ENCODE results near the gene DROSHA. TPM values are rescaled to one million over a fixed set of nuclear protein-coding genes. Genes with fewer than 3 reads are reported as not detected.

DROSHA gene
- polyA plus RNA-seq, 3 donors: 2.2 to 12.6 (median 7.6) TPM

DNA sequence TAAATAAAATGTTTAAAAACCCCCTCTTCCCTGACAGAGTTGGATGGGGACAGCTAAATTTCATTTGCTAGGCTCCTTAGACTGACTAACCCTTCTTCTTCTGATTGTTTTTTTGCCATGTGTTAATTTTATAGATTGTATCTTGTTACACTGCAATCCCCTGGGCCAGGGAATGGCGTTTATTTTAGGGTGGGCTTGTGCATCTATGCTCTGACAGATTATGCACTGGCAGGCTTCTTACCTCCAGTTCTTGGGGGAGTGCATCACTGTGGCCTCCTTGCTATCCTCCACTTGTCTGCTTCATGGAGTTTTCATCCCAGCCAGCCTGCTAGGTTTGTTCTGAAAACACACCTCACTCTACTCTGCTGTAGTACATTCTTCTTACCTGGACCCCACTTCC, 159.8 kb downstream of the DROSHA start:
- H2AFZ ChIP-seq (ENCODE audit: insufficient read depth, low read depth, low read length, poor library complexity, severe bottlenecking): no peak overlapping the region
- TF ChIP-seq, protein P1, sequence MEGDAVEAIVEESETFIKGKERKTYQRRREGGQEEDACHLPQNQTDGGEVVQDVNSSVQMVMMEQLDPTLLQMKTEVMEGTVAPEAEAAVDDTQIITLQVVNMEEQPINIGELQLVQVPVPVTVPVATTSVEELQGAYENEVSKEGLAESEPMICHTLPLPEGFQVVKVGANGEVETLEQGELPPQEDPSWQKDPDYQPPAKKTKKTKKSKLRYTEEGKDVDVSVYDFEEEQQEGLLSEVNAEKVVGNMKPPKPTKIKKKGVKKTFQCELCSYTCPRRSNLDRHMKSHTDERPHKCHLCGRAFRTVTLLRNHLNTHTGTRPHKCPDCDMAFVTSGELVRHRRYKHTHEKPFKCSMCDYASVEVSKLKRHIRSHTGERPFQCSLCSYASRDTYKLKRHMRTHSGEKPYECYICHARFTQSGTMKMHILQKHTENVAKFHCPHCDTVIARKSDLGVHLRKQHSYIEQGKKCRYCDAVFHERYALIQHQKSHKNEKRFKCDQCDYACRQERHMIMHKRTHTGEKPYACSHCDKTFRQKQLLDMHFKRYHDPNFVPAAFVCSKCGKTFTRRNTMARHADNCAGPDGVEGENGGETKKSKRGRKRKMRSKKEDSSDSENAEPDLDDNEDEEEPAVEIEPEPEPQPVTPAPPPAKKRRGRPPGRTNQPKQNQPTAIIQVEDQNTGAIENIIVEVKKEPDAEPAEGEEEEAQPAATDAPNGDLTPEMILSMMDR (IDR thresholded peaks at IDR 0.05): no peak
- Mint-ChIP-seq H3K4me3 (no peak overlapping the region), H3K36me3 (no peaks in the 10 kb centered on the region), H3K4me1 (no peaks in the 10 kb centered on the region), H3K27ac (no peak overlapping the region), H3K27me3 (ENCODE audit: low read depth in 3 of 3) (peaks cover 2 to 10% (median 3%) of the 10 kb centered on the region in 3 donors), H3K9me3 (peaks cover 0 to 10% (median 4%) of the 10 kb centered on the region in 7 donors)
- H3K4me1 ChIP-seq (ENCODE audit: control insufficient read depth in 1 of 2, insufficient read depth in 2 of 2, low read length in 2 of 2): no peaks in the 10 kb centered on the region
- intact Hi-C loops (cut with micrococcal nuclease): no loop called here
- H3K9ac ChIP-seq (ENCODE audit: insufficient read depth, low read length, poor library complexity, severe bottlenecking): no peak overlapping the region
- no peaks in the 10 kb centered on the region for H3K36me3 ChIP-seq (replicated peaks in 1 of 2; ENCODE audit: control insufficient read depth in 1 of 2, insufficient read depth in 2 of 2, low read length in 2 of 2)
- H3K4me3 ChIP-seq (replicated peaks in 1 of 3; ENCODE audit: low read depth in 2 of 3, low read length in 3 of 3): no peak overlapping the region
- H3K4me2 ChIP-seq (replicated peaks; ENCODE audit: extremely low read depth, low read length, poor library complexity, severe bottlenecking): no peak overlapping the region
- H3K27ac ChIP-seq (ENCODE audit: low read depth in 1 of 2, low read length in 2 of 2): no peak overlapping the region
- WGBS (ENCODE audit: insufficient coverage): 89% methylated on average over 1 of the region's 1 CpG
- H3K9me3 ChIP-seq (replicated peaks in 1 of 2; ENCODE audit: control insufficient read depth in 1 of 2, insufficient read depth in 1 of 2, low read length in 2 of 2): no peaks in the 10 kb centered on the region
- H3K27me3 ChIP-seq (ENCODE audit: control insufficient read depth in 2 of 2, insufficient read depth in 2 of 2, low read length in 2 of 2): no peaks in the 10 kb centered on the region
- H3K79me2 ChIP-seq (ENCODE audit: insufficient read depth, low read length): no peaks in the 10 kb centered on the region
- no peak for DNase-seq
- H4K20me1 ChIP-seq (ENCODE audit: insufficient read depth, low read length): no peaks in the 10 kb centered on the region

DNA sequence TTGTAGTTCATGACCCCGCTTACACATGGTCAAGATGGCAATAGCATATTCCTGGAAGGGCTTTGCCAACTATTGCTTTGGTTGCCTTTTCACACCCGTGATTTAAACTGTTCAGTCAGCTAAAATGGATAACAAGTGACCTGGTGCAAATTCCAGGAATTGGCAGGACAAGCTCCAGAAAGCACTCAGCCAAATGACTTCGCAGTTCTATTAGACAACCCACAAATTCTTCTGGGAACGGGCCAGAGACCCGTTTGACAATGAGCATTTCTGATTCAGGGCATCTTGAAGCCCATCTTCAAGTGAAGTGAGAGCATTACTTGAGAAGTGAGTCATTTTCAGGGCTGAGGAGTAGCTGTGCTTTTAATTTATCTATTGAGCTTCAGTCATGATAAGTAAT, 165.0 kb downstream of the DROSHA start:
- no peak for DNase-seq
- Histone ChIP-seq H4K20me1 (ENCODE audit: insufficient read depth, low read length) (no peaks in the 10 kb centered on the region), H3K4me1 (ENCODE audit: control insufficient read depth in 1 of 2, insufficient read depth in 2 of 2, low read length in 2 of 2) (no peaks in the 10 kb centered on the region), H3K9me3 (replicated peaks in 1 of 2; ENCODE audit: control insufficient read depth in 1 of 2, insufficient read depth in 1 of 2, low read length in 2 of 2) (no peaks in the 10 kb centered on the region), H3K79me2 (ENCODE audit: insufficient read depth, low read length) (no peaks in the 10 kb centered on the region), H2AFZ (ENCODE audit: insufficient read depth, low read depth, low read length, poor library complexity, severe bottlenecking) (no peak overlapping the region), H3K4me3 (replicated peaks in 1 of 3; ENCODE audit: low read depth in 2 of 3, low read length in 3 of 3) (no peak overlapping the region), H3K27me3 (ENCODE audit: control insufficient read depth in 2 of 2, insufficient read depth in 2 of 2, low read length in 2 of 2) (no peaks in the 10 kb centered on the region), H3K36me3 (replicated peaks in 1 of 2; ENCODE audit: control insufficient read depth in 1 of 2, insufficient read depth in 2 of 2, low read length in 2 of 2) (no peaks in the 10 kb centered on the region), H3K9ac (ENCODE audit: insufficient read depth, low read length, poor library complexity, severe bottlenecking) (no peak overlapping the region), H3K4me2 (replicated peaks; ENCODE audit: extremely low read depth, low read length, poor library complexity, severe bottlenecking) (no peak overlapping the region), H3K27ac (ENCODE audit: low read depth in 1 of 2, low read length in 2 of 2) (no peak overlapping the region)
- Mint-ChIP-seq H3K36me3 (no peaks in the 10 kb centered on the region), H3K4me1 (no peaks in the 10 kb centered on the region), H3K9me3 (peaks cover 3 to 10% (median 7%) of the 10 kb centered on the region in 7 donors), H3K4me3 (no peak overlapping the region), H3K27ac (no peak overlapping the region), H3K27me3 (ENCODE audit: low read depth in 3 of 3) (peaks cover 1 to 7% (median 2%) of the 10 kb centered on the region in 3 donors)
- 100% methylated on average over 3 of the region's 5 CpGs for WGBS (ENCODE audit: insufficient coverage)
- intact Hi-C loops (cut with micrococcal nuclease): no loop called here
- TF ChIP-seq, protein P1 (IDR thresholded peaks at IDR 0.05): no peak
